GM12878 (cell line): ENCODE data around the gene DOCK1.

ENCODE experiments used
- CBX3 ChIP-seq: fragments of 200-600 bp; sonication (generic); IDR thresholded peaks from 2 replicates; pipeline ENCODE4 v1.6.1; 2016; ENCODE audit warnings: low read depth, borderline replicate concordance
- CHD2 ChIP-seq: IDR thresholded peaks from 2 replicates; pipeline ENCODE4 v1.6.1; 2011; ENCODE audit warnings: low read depth, low read length, improper control_type of control experiment, borderline replicate concordance
- EP300 ChIP-seq, 2 experiments: fragments of 150-350 bp in 1 of 2; IDR thresholded peaks; 2 replicates each; pipeline ENCODE4 v1.6.1; 2011 to 2012; ENCODE audit warnings: low read depth in 2 of 2, low read length in 2 of 2, borderline replicate concordance in 1 of 2, improper control_type of control experiment in 1 of 2, inconsistent platforms in 1 of 2; ENCODE audit not compliant: control insufficient read depth in 1 of 2
- EZH2 ChIP-seq: IDR thresholded peaks from 2 replicates; pipeline ENCODE4 v1.6.1; 2012; ENCODE audit warnings: low read depth, mild to moderate bottlenecking, control low read depth, inconsistent platforms, low read length, borderline replicate concordance; ENCODE audit not compliant: control insufficient read depth
- GATAD2B ChIP-seq: fragments of 450-650 bp; conservative IDR thresholded peaks from 2 replicates; pipeline ENCODE4 v1.6.1; 2017; ENCODE audit warnings: low read depth, mild to moderate bottlenecking, moderate library complexity
- HDGF ChIP-seq: fragments of 450-650 bp; IDR thresholded peaks from 2 replicates; pipeline ENCODE4 v1.6.1; 2016; ENCODE audit warnings: antibody characterized with exemption
- POLR2A ChIP-seq: IDR thresholded peaks from 2 replicates; pipeline ENCODE4 v1.6.1; 2011; ENCODE audit warnings: low read depth, mild to moderate bottlenecking, low read length
- SP1 ChIP-seq: IDR thresholded peaks from one replicate; pipeline ENCODE4 v1.6.1; 2011; ENCODE audit warnings: low read depth, low read length
- ZNF622 ChIP-seq: fragments of 450-650 bp; IDR thresholded peaks from 2 replicates; pipeline ENCODE4 v1.6.1; 2017; ENCODE audit warnings: mild to moderate bottlenecking, inconsistent platforms
- TF ChIP-seq, protein P1 (sequence below): IDR thresholded peaks from 2 replicates; pipeline ENCODE4 v1.6.1; 2012; ENCODE audit warnings: mild to moderate bottlenecking, low read depth, low read length
- TF ChIP-seq, protein P2 (sequence below): IDR thresholded peaks from 2 replicates; pipeline ENCODE4 v1.6.1; 2012; ENCODE audit warnings: low read depth, low read length, improper control_type of control experiment

DNA sequence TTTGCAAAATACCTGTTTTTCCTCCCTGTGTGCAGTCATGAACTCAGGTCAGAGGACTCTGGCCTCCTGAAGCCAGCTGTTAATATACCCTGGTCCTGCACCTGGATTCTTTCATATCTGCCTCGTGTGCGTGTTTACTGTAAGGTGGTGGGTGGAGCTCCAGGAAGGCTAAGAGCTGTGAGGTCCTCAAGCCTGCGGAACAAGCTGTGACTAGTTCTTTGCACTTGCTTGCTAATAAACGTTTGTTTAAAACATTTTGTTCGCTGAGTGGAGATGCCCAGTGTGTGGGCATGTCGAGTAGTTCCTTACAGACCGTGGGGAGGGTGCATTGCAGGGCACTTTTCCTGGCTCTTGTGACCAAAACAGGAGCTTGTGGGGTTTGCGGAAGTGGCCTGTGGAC is 139.0 kb downstream of the DOCK1 start:
- TF ChIP-seq EZH2: no peak
- TF ChIP-seq, protein P1, sequence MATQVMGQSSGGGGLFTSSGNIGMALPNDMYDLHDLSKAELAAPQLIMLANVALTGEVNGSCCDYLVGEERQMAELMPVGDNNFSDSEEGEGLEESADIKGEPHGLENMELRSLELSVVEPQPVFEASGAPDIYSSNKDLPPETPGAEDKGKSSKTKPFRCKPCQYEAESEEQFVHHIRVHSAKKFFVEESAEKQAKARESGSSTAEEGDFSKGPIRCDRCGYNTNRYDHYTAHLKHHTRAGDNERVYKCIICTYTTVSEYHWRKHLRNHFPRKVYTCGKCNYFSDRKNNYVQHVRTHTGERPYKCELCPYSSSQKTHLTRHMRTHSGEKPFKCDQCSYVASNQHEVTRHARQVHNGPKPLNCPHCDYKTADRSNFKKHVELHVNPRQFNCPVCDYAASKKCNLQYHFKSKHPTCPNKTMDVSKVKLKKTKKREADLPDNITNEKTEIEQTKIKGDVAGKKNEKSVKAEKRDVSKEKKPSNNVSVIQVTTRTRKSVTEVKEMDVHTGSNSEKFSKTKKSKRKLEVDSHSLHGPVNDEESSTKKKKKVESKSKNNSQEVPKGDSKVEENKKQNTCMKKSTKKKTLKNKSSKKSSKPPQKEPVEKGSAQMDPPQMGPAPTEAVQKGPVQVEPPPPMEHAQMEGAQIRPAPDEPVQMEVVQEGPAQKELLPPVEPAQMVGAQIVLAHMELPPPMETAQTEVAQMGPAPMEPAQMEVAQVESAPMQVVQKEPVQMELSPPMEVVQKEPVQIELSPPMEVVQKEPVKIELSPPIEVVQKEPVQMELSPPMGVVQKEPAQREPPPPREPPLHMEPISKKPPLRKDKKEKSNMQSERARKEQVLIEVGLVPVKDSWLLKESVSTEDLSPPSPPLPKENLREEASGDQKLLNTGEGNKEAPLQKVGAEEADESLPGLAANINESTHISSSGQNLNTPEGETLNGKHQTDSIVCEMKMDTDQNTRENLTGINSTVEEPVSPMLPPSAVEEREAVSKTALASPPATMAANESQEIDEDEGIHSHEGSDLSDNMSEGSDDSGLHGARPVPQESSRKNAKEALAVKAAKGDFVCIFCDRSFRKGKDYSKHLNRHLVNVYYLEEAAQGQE: no peak
- TF ChIP-seq GATAD2B: no peak
- no peak for TF ChIP-seq ZNF622
- no peak for TF ChIP-seq HDGF
- TF ChIP-seq EP300 (IDR thresholded peaks at IDR 0.05; ENCODE audit: borderline replicate concordance in 1 of 2, control insufficient read depth in 1 of 2, low read depth in 2 of 2, low read length in 2 of 2): no peak
- TF ChIP-seq POLR2A: no peak
- no peak for TF ChIP-seq SP1
- no peak for TF ChIP-seq CBX3
- TF ChIP-seq, protein P2, sequence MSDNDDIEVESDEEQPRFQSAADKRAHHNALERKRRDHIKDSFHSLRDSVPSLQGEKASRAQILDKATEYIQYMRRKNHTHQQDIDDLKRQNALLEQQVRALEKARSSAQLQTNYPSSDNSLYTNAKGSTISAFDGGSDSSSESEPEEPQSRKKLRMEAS: no peak
- TF ChIP-seq CHD2: no peak
